Lower leg skin (tissue), 4 donors: ENCODE results near the gene TLR1. TPM values are rescaled to one million over a fixed set of nuclear protein-coding genes. Genes with fewer than 3 reads are reported as not detected.

Source experiments
- DNase-seq, 2 donors: peaks; one replicate each; pipeline ENCODE4 v3.0.0-alpha.2; 2019; ENCODE audit warnings: low spot score in 2 of 2
- H3K4me3 ChIP-seq: fragments of 200-600 bp; sonication (generic); 2 replicates; pipeline ENCODE4 v1.5.1; 2017; ENCODE audit warnings: mild to moderate bottlenecking, low read depth; ENCODE audit not compliant: poor library complexity, severe bottlenecking
- CTCF ChIP-seq, 3 donors: fragments of 450-650 bp; IDR thresholded peaks; one replicate each; pipeline ENCODE4 v1.5.1; 2016; ENCODE audit warnings: antibody characterized with exemption in 3 of 3, mild to moderate bottlenecking in 3 of 3, moderate library complexity in 2 of 3
- POLR2A ChIP-seq, 2 donors: fragments of 450-650 bp; IDR thresholded peaks; one replicate each; pipeline ENCODE4 v1.6.1; 2016 to 2017; ENCODE audit warnings: antibody characterized with exemption in 2 of 2, mild to moderate bottlenecking in 1 of 2, moderate library complexity in 1 of 2
- WGBS, 2 donors: methylation state at CpG; one replicate each; pipeline ENCODE4 v1.1.5; 2018; 5-methylcytosine and 5-hydroxymethylcytosine counted together
- intact Hi-C: fragments of 100-400 bp; cut with DNase I; formaldehyde crosslinking; loops from one replicate; pipeline ENCODE4 v1.15.0; 2023; ENCODE audit warnings: low total_unique reads
- total RNA-seq, 4 donors: library from RNA; depleted of rRNA; stranded (reverse); fragments of >200 nt; gene quantifications; one replicate each; pipeline ENCODE4 v1.1.0, GENCODE V29; 2016

Gene TLR1
- total RNA-seq, 4 donors from 2014 or later: 4.4 to 10.9 (median 7.3) TPM

GRCh38 chr4:38822748-38823303, 18.2 kb upstream of the TLR1 start:
- WGBS, 2 donors: 85 to 90% methylated on average over 5 of the region's 5 CpGs
- H3K4me3 ChIP-seq: no peak overlapping the region
- TF ChIP-seq POLR2A (IDR thresholded peaks at IDR 0.05) (no peak), CTCF (IDR thresholded peaks at IDR 0.05) (no peak)
- intact Hi-C loops: no loop called here
- no peak for DNase-seq

GRCh38 chr4:38821739-38822138, 17.1 kb upstream of the TLR1 start:
- WGBS, 2 donors: 92 to 96% methylated on average over 3 of the region's 3 CpGs
- DNase-seq: no peak
- H3K4me3 ChIP-seq: no peak overlapping the region
- intact Hi-C loops: no loop called here
- TF ChIP-seq CTCF (IDR thresholded peaks at IDR 0.05) (no peak), POLR2A (IDR thresholded peaks at IDR 0.05) (no peak)

- intact Hi-C loops: no loop called here
- no peak overlapping the region for H3K4me3 ChIP-seq
- 63 to 71% methylated on average over 4 of the region's 4 CpGs for WGBS, 2 donors
- TF ChIP-seq POLR2A (IDR thresholded peaks at IDR 0.05) (no peak), CTCF (IDR thresholded peaks at IDR 0.05) (no peak)
- no peak for DNase-seq
Observed at GRCh38 chr4:38820329-38821061, 15.9 kb upstream of the TLR1 start.

- intact Hi-C loops: no loop called here
Observed at GRCh38 chr4:38819569-38819968, 15.0 kb upstream of the TLR1 start.

GRCh38 chr4:38818441-38818976, 13.9 kb upstream of the TLR1 start:
- no peak overlapping the region for H3K4me3 ChIP-seq
- no peak for TF ChIP-seq CTCF (IDR thresholded peaks at IDR 0.05)
- no peak for TF ChIP-seq POLR2A (IDR thresholded peaks at IDR 0.05)
- WGBS, 2 donors: 54 to 68% methylated on average over 5 of the region's 5 CpGs
- DNase-seq: no peak
- intact Hi-C loops: no loop called here

More at GRCh38 chr4:38819569-38819968, 15.0 kb upstream of the TLR1 start:
- WGBS, 2 donors: 52 to 54% methylated on average over 3 of the region's 3 CpGs
- DNase-seq: no peak
- TF ChIP-seq POLR2A (IDR thresholded peaks at IDR 0.05) (no peak), CTCF (IDR thresholded peaks at IDR 0.05) (no peak)
- H3K4me3 ChIP-seq: no peak overlapping the region
